ENCODE data around the gene FPR1.

The FPR1 gene

DNA sequence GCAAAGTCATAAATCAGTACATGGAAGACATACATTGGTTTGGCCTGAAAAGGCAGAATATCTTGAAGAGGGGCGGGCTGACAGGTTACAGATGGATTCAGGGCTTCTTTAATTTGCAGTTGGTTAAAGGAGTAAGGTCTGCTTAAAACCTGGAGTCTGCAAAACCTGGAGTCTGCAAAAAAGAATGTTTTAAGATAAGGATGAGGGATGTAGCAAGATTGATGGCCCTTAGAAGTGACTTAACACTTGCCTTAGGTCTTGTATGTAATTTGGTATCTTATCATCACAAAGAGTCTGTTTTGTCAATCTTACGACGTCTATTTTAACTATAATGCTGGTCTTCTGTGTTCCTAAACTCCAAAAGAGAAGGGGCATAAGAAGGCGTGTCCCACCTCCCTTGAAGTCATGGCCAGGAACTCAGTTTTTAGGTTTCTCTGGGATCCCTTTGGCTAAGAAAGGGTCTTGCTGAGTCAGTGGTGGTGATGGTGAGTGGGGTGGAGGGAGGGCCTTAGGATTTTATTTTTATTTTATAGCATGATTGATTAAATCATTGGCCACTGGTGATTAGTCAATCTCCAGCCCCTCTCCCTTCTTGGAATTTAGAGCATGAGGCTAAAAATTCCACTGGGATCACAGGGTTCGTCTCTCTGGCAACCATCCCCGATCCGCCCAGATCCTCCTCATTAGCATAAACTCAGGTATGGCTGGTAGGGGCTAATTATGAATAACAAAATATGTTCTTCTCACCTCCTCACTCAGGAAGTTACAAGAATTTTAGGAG is 17.7 kb downstream of the FPR1 start:
- no peak for DNase-seq

DNA sequence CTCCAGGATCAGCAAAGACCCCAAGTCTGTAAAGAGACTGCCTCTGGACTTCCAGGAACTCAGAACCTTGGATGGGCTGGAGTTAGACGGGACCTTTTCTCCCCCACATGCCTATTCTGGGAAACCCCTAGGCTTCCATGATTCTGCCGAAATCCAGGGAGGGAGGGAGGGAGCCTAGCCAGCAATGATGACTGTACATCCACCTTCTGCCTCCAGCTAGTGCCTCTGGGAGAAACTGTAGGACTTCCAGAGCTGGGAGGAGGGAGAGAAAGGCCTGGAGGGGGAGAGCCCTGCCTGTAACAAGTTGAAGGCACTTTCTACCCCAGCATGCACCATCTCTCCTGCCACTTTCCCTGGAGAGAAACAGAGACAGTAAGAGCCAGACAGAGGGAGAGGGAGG is 21.9 kb downstream of the FPR1 start:
- no peak for DNase-seq

DNA sequence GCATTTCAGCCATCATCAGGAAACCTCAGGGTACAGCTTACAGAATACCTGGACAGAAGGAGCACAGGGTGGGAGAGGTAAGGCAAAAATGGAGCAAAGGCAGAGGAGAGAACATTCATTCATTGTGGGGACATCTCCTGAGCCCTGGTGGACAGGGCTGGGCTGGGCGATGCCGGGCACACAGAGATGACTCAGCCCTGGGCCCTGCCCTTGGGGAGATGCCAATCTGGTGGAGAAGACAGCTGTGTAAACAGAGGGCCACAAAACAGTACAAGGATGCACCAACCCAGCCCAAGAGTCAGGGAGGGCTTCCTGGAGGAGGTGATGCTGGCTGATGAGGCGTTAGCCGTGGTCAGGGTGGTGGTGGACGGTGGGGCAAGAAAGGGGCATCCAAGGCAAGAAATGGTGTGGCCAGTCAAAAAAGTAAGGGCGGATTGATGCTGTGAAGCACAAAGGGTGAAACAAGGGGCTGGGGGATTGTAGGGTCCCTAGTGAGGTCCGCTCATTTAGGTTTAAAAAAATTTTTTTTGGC is 24.3 kb downstream of the FPR1 start:
- no peak for DNase-seq

DNA sequence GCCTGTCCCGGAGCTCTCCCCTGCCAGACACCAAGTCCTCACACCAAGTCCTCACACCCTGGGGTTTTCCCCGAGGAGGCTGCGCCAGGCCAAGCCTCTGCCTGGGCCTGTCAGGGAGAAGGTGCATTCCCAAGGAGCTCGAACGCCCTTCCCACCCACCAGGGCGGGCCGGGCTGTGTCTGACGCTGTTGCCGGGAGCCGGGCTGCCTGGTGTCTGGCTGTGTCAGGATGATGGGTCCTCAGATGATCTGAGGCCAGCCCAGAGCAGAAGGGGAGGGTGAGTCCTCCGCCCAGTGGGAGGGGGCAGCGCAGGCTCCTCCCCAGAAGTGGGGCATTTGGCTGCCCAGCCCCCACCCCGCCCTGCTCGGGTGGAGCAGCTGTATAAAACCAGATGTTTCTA is 25.6 kb downstream of the FPR1 start:
- peak; percentile 85 for DNase-seq

DNA sequence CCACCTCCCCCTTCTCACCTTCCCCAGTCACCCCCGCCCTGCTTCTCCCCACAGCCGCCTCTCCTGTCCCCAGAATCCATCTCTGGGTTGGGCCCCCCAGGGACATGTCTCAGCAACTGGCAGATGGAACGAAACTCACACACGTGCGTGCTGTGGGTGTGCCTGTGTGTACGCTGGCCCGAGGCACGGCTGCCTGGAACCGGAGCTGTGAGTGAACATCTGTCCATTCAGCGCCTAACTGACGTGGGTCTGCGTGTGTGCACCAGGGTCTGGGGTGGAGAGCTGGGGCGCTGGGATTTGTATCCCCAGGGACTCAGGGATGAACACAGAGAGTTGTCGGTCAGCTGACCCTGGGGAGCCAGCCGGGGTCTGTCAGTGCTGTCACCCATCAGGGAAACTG is 27.1 kb downstream of the FPR1 start:
- DNase-seq = no peak

DNA sequence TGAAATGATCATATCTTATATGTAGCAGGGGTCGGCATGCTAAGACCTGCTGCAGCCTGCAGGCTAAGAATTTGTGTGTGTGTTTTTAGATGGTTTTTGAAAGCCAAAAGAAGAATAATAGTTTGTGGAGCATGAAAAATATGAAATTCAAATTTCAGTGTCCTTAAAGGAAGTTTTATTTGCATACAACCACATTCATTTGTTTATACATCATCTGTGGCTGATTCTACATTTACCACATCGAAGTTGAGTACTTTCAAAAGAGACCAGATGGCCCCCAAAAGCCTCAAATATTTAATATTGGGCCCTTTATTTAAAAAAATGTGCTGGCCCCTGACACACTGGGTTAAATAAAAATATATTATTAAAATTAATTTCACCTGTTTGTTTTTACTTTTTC is 29.2 kb downstream of the FPR1 start:
- DNase-seq = no peak

DNA sequence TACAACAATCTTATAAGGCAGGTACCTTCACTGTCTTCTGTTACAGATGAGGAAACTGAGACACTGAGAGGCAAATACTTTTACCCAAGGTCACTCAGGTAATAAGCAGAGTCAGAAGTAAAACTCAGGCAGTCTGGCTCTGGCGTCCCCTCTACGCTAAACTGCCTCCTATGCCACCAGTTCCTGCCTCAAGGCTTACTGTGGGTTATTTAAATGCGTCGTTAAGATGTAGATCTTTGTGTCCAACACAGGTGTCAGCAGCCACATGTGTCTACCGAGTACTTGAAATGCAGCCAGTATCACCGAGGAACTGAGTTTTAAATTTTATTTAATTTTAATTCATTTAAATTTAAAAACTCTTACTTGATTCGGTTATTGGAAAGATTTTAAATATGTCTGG is 29.8 kb downstream of the FPR1 start:
- DNase-seq = no peak

DNA sequence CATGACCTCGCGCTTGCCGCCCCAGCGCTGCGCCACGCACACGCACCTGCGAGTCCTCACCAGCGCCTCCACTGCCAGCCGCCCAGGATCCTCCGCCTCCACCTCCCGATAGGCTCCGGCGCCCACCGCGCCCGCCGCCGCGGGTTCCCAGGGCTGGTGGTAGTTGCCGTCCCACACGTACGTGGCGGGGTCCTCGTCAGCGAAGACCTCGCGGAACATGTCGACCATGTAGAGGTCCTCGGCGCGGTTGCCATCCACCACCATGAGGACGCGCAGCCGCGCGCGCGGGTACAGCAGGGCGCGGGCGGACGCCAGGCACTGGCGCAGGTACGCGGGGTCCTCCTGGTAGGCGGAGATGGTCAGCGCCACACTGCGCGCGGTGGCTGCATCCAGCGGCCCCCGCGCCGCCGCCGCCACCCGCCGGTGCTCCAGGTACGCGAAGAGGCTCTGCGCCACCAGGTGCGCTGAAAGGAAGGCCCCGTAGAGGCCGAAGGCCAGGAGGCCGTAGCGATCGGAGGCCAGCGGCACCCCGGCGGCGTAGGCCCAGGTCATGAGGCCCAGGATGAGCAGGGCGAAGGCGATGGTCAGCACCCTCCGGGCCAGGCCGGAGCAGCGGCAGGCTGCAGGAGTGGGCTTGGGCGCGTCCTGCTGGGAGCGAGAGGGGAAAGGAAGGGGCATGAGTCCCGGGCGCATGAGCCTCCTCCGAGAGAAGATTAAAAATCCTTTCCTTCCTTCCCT is 32.3 kb downstream of the FPR1 start:
- no peak for DNase-seq

DNA sequence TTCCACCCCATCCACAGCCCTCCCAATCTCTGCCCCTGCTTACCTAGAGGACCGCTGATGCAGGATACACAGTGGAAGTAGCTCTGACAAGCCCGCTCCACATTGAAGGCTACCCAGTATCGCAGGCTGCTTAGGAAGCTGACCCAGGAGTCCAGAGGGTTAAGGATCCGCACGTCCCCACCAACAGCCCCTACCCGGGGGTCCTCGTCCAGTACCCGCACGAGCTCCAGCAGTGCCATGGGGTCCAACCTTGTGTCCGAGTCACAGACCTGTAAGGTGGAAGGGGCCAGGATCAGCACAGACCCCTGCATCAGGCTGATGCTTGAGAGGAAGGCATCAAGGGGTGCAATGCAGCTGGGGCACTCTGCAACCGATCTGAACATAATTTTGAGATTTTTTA is 34.8 kb downstream of the FPR1 start:
- DNase-seq = no peak

DNA sequence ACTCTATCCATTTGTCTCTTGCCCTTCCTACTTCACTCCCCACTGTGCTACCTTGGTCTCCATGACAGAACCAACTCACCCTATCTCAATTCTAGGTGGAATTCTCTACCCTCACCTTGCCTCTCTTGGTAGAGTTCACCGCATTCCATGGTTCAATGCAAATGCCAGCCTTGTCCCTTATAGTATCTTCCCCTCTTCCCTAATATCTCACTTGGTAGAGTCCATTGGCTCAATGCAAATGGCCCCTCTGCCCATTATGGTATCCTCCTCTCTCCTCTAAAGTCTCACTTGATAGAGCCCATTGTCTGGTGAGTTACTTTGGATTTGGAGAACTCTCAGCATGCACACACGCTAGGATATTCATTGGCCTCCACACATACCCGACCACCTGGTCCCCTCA is 35.8 kb downstream of the FPR1 start:
- no peak for DNase-seq

DNA sequence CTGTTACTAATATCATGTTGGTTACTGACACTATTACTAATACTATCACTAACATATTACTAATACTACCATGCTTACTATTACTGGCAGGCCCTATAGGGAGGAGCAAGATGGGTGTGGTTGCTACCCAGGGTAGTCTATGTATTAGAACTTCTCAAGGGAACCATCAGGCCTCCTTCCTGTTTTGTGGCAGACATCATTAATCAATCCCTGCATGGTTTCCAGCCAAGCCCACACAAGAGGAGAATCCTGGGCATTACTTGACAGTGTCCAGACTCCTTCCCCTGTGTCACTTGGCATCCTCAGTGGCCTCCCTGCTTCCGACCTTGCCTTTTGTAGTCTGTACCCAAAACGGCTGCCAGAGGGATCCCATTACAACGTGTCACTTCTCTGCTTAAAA is 36.8 kb downstream of the FPR1 start:
- DNase-seq = no peak

DNA sequence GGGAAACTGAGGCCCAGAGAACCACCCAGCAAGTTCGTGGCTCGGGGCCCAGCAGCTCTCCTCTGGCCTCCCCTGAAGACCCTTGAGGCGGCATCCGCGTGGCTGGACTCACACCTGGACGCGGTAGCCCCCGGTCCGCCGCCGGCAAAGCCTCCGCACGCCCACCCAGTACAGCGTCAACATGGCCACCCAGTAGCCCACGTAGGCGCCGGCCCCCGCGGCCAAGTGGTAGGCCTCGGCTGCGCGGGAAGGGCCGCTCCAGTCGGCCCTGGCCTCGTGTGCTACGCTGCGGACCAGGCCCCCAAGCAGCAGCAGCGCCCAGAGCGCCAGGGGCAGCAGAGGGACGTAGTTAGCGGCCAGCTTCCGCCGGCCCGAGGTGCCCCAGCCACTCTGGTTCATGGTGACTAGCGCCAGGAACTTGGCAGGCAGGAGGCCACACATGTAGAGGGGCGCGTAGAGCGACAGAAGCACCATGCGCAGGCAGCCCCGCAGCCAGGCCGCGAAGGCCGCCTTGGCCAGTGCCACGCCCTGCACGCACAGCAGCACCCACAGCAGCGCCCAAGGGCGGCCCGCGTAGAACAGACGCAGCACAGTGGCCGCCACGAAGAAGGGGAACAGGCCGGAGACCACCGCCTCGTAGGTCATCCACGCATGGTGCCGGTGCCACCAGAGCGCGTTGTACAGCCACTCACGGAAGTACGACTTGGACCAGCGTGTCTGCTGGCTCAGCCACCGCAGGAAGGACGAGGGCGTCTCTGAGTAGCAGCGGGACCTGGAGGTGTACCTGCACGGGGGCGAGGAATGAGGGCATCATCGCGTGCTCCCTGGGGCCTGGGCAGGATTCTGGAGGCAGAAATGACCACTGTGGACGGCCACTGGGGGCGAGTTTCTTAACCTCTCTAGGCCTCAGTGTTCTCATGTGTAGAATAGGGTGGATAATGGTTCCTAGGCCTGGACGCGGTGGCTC is 38.1 kb downstream of the FPR1 start:
- DNase-seq = no peak

DNA sequence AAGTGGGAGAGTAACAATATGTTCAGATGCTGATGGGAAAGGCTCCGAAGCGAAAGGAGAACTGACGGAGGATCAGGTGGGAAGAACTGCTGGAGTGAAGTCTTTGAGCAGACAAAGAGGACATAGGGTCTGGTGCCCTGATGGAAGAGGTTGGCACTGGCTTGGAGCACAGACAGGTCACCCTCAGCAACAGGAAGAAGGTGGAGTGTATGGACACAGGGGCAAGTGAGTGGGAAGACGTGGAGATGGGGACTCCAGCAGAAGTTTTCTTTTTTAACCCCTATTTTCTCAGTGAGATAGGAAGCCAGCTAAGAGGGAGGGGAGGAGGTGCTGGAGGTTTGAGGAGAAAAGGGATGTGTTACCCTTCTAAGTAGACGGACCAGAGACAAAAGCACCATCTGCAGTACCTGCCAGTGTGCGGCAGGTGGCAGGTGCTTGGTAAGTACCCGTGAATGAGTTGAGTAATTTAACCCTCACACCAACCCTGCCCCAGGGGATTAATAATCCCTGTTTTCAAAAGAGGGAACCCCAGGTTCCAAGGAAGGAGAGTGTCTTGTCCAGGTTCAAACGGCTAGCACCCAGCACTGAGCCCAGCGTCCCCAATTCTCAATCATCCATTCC is 39.1 kb downstream of the FPR1 start:
- no peak for DNase-seq

DNA sequence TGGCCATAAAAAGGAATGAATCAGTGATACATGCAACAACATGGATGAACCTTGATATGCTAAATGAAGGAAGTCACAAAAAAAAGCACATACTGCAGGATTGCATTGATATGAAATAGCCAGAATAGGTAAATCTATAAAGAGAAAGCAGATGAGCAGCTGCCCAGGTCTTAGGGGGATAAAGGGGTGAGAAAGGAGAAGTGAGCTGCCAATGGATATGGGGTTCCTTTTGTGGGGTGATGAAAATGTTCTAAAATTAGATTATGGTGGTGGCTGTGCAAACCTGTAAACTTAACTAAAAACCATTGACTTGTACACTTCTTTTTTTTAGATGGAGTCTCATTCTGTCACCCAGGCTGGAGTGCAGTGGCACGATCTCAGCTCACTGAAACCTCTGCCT is 40.0 kb downstream of the FPR1 start:
- DNase-seq = no peak

DNA sequence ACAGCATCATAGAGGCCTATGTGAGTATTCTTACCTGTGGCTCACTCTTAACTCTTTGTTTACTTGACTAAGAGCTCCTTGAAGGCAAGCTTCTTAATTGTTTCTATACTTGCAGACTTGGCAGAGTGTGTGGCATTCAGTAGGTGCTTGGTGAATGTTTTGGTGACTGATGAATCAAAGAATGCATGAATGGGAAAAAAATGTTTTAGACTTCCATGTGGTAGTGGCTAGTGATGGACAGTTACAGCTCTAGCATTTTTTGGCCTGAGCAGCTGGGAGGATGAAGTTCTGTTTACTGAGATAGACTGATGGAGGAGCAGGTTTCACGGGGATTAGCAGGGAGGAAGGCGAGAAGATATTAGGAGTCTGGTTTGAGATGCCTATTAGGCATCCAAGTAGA is 41.5 kb downstream of the FPR1 start:
- DNase-seq = no peak

DNA sequence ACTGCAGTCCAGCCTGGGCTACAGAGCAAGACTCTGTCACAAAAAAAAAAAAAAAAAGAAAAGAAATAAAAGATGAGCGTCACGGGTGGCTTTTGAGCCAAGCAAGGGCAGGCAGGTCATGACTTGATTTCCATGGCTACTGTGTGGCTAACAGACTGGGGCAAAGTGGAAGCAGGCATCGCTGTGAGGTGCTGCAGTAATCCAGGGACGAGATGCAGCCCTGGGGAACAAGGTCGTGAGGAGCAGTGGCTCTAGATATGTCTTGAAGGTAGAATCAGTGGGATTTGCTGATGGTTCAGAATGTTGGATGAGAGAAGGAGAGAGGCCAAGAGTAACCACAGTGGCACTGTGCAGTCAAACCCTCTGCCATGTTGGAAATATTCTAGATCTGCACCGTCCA is 42.1 kb downstream of the FPR1 start:
- no peak for DNase-seq

DNA sequence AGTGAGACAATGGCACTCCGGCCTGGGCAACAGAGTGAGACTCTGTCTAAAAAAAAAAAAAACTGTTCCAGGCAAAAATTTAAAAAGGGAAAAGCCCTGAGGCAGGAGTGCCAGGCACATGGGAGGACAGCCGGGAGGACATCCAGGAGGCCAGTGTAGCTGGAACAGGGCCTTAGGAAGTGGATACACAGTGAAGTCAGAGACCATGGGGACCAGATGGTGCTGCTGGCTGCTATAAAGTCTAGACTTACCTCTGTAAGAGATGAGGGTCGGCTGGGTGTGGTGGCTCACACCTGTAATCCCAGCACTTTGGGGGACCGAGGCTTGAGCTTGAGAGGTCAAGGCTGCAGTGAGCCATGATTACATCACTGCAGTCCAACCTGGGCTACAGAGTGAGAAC is 42.9 kb downstream of the FPR1 start:
- DNase-seq = no peak

DNA sequence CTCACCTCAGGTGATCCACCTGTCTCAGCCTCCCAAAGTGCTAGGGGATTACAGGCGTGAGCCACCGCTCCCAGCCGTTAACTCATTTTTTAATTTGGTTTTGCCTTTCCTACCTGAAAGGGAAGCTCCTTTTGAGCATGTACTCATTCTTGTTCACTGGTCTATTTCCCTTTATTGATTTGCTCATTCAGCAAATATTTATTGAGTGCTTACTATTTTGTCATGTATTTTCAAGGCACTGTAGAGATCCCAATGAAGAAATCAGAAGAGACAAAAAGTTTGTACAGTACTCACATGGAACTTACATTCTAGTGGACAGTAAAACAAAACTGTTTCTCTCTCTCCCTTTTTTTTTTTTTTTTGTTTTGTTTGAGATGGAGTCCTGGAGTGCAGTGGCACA is 44.8 kb downstream of the FPR1 start:
- no peak for DNase-seq

DNA sequence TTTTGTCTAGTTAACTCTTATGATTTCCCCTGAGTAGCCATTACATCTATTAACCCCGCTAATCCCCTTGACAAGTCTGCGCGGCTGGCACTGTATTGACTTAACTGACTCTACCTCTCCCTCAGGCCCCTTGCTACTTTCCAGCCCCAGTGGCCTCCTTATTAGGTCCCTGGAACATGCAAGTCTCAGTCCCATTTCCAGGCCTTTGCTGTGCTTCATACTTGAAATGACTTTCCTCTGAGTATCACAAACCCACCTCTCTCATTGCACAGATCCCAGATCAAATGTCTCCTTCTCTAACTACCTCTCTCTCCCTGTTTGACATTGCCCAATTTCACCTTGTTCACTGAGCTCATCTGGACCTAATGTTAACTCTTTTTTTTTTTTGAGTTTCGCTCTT is 45.4 kb downstream of the FPR1 start:
- no peak for DNase-seq

DNA sequence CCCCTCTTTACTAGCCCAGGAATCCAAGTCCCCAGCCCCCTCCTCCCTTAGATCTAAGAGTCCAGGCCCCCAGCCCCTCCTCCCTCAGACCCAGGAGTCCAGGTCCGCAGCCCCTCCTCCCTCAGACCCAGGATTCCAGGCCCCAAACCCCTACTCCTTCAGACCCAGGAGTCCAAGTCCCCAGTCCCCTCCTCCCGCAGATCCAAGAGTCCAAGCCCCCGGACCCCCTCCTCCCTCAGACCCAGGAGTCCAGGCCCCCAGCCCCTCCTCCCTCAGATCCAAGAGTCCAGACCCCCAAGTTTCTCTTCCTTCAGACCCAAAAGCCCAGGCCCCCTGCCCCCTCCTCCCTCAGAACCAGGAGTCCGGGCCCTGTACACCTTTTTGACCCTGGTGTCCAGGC is 47.1 kb downstream of the FPR1 start:
- DNase-seq = no peak

DNA sequence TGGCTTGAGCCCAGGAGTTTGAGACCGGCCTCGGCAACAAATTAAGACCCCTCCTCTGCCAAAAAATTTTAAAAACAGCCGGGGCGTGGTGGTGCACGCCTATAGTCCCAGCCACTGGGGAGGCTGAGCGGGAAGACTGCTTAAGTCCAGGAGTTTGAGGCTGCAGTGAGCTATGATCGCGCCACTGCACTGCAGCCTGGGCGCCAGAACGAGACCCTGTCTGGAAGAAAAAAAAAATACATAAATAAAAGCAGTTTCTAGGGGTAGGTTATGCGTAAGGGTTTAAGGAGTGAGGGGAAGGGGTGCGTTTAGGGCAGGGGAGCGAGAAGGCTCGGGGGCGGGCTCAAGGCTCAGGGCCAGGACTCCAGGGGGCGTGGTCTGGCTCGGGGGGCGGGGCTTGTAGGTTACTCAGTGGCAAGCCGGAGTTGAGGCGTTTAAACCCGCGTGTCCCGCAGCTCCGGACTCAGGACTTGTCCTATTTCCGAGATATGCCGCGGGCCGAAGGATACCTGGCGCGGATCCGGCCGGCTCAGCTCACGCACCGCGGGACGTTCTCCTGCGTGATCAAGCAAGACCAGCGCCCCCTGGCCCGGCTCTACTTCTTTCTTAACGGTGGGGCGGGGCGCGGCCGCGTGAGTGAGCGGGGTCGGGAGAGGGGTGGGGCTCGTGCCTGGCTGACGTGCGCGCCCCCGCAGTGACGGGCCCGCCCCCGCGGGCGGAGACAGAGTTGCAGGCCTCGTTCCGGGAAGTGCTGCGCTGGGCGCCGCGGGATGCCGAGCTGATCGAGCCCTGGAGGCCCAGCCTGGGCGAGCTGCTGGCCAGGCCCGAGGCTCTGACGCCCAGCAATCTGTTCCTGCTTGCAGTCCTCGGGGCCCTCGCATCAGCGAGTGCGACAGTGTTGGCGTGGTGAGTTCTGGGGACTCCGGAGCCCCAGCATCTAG is 47.8 kb downstream of the FPR1 start:
- peak; percentile 91 for DNase-seq
